H1 (cell line): ENCODE results near the gene ZNF454.

Experiments
- EP300 ChIP-seq, 2 experiments: IDR thresholded peaks; 1 replicate in 1 of 2; 2 replicates in 1 of 2; pipeline ENCODE4 v1.6.1; 2011 to 2012; ENCODE audit warnings: low read depth in 2 of 2, low read length in 2 of 2, mild to moderate bottlenecking in 2 of 2, borderline replicate concordance in 1 of 2, inconsistent platforms in 1 of 2, moderate library complexity in 1 of 2
- POLR2A ChIP-seq, 2 experiments: IDR thresholded peaks; 1 replicate in 1 of 2; 2 replicates in 1 of 2; pipeline ENCODE4 v1.6.1; 2011; ENCODE audit warnings: low read depth in 2 of 2, low read length in 2 of 2, mild to moderate bottlenecking in 2 of 2; ENCODE audit errors: control extremely low read depth in 1 of 2
- POLR2AphosphoS5 ChIP-seq: IDR thresholded peaks from 2 replicates; pipeline ENCODE4 v1.6.1; 2011; ENCODE audit warnings: low read depth, low read length
- SRF ChIP-seq: IDR thresholded peaks from 2 replicates; pipeline ENCODE4 v1.6.1; 2011; ENCODE audit warnings: mild to moderate bottlenecking, low read depth, low read length, moderate library complexity

- TF ChIP-seq SRF: no peak
- no peak for TF ChIP-seq POLR2A (IDR thresholded peaks at IDR 0.05; ENCODE audit: control extremely low read depth in 1 of 2, low read depth in 2 of 2, low read length in 2 of 2)
- TF ChIP-seq EP300 (IDR thresholded peaks at IDR 0.05; ENCODE audit: borderline replicate concordance in 1 of 2, low read depth in 2 of 2, low read length in 2 of 2): no peak
- no peak for TF ChIP-seq POLR2AphosphoS5
These were observed 43.4 kb downstream of the ZNF454 start for GRCh38 chr5:178984145-178985072.
